Effector memory CD4-positive, alpha-beta T cell (primary cell): ENCODE data around the gene LILRB4.
"Not testable (repeated sequence)": the region's sequence is repeated elsewhere in the genome, so short reads cannot be mapped to it uniquely, and the experiment has no call there.

Experiments
- DNase-seq, 3 donors: peaks; one replicate each; pipeline ENCODE4 v3.0.0-alpha.2; 2020
- H3K27ac ChIP-seq: 2 replicates; pipeline ENCODE4 v1.7.0; 2013; ENCODE audit warnings: mild to moderate bottlenecking, low read length, moderate library complexity; ENCODE audit not compliant: insufficient read depth, poor library complexity, severe bottlenecking
- H3K27me3 ChIP-seq: replicated peaks from 2 replicates; pipeline ENCODE4 v1.7.0; 2013; ENCODE audit warnings: mild to moderate bottlenecking, low read length; ENCODE audit not compliant: insufficient read depth, control insufficient read depth, poor library complexity, severe bottlenecking
- H3K36me3 ChIP-seq: 2 replicates; pipeline ENCODE4 v1.7.0; 2013; ENCODE audit warnings: mild to moderate bottlenecking, low read length, moderate library complexity; ENCODE audit not compliant: control insufficient read depth, insufficient read depth
- H3K4me1 ChIP-seq: 2 replicates; pipeline ENCODE4 v1.7.0; 2013; ENCODE audit warnings: low read length, mild to moderate bottlenecking; ENCODE audit not compliant: control insufficient read depth, insufficient read depth, poor library complexity, severe bottlenecking
- H3K4me3 ChIP-seq: 2 replicates; pipeline ENCODE4 v1.7.0; 2013; ENCODE audit warnings: low read length, low read depth, mild to moderate bottlenecking; ENCODE audit not compliant: insufficient read depth, poor library complexity, severe bottlenecking
- H3K9me3 ChIP-seq: 2 replicates; pipeline ENCODE4 v1.7.0; 2013; ENCODE audit warnings: mild to moderate bottlenecking, low read length, moderate library complexity; ENCODE audit not compliant: control insufficient read depth

Gene LILRB4

GRCh38 chr19:54684527-54684926, 21.7 kb downstream of the LILRB4 start:
- no peaks in the 10 kb centered on the region for H3K9me3 ChIP-seq
- H3K4me3 ChIP-seq, result no peak overlapping the region
- no peak for DNase-seq
- no peak overlapping the region for H3K27ac ChIP-seq
- no peaks in the 10 kb centered on the region for H3K36me3 ChIP-seq
- H3K4me1 ChIP-seq, result no peaks in the 10 kb centered on the region
- peaks cover 5% of the 10 kb centered on the region for H3K27me3 ChIP-seq

- no peak for DNase-seq
- peaks cover 5% of the 10 kb centered on the region for H3K27me3 ChIP-seq
- H3K4me3 ChIP-seq, result no peak overlapping the region
- H3K36me3 ChIP-seq, result no peaks in the 10 kb centered on the region
- no peaks in the 10 kb centered on the region for H3K9me3 ChIP-seq
- H3K4me1 ChIP-seq, result no peaks in the 10 kb centered on the region
- H3K27ac ChIP-seq, result no peak overlapping the region
Measured at GRCh38 chr19:54691582-54692297, 29.0 kb downstream of the LILRB4 start.

GRCh38 chr19:54692298-54692615, 29.5 kb downstream of the LILRB4 start:
- no peak overlapping the region for H3K4me3 ChIP-seq
- H3K27me3 ChIP-seq, result peaks cover 5% of the 10 kb centered on the region
- no peaks in the 10 kb centered on the region for H3K4me1 ChIP-seq
- no peaks in the 10 kb centered on the region for H3K36me3 ChIP-seq
- DNase-seq, result no peak
- H3K9me3 ChIP-seq, result no peaks in the 10 kb centered on the region
- H3K27ac ChIP-seq, result no peak overlapping the region

GRCh38 chr19:54694648-54695047, 31.9 kb downstream of the LILRB4 start:
- DNase-seq, result no peak
- H3K4me3 ChIP-seq, result no peak overlapping the region

GRCh38 chr19:54696117-54696548, 33.3 kb downstream of the LILRB4 start:
- Histone ChIP-seq H3K27me3 (peaks cover 3% of the 10 kb centered on the region), H3K9me3 (no peaks in the 10 kb centered on the region), H3K36me3 (no peaks in the 10 kb centered on the region), H3K4me3 (no peak overlapping the region), H3K27ac (no peak overlapping the region), H3K4me1 (no peaks in the 10 kb centered on the region)
- DNase-seq, result no peak

More at GRCh38 chr19:54694648-54695047, 31.9 kb downstream of the LILRB4 start:
- Histone ChIP-seq H3K27ac (no peak overlapping the region), H3K27me3 (no peaks in the 10 kb centered on the region), H3K9me3 (no peaks in the 10 kb centered on the region), H3K36me3 (no peaks in the 10 kb centered on the region), H3K4me1 (no peaks in the 10 kb centered on the region)

GRCh38 chr19:54696766-54697165, 34.0 kb downstream of the LILRB4 start:
- Histone ChIP-seq H3K27me3 (peaks cover 3% of the 10 kb centered on the region), H3K27ac (no peak overlapping the region), H3K9me3 (no peaks in the 10 kb centered on the region), H3K4me1 (no peaks in the 10 kb centered on the region), H3K36me3 (no peaks in the 10 kb centered on the region), H3K4me3 (no peak overlapping the region)
- DNase-seq, result no peak

- not testable (repeated sequence) for H3K9me3 ChIP-seq, H3K27ac ChIP-seq, H3K4me1 ChIP-seq, H3K4me3 ChIP-seq, H3K36me3 ChIP-seq, H3K27me3 ChIP-seq, DNase-seq
Measured at GRCh38 chr19:54697716-54698115, 34.9 kb downstream of the LILRB4 start.

- Histone ChIP-seq H3K27me3 (peaks cover 3% of the 10 kb centered on the region), H3K4me3 (no peak overlapping the region), H3K9me3 (no peaks in the 10 kb centered on the region), H3K36me3 (no peaks in the 10 kb centered on the region), H3K4me1 (peaks cover 5% of the 10 kb centered on the region), H3K27ac (no peak overlapping the region)
- no peak for DNase-seq
Measured at GRCh38 chr19:54704928-54705327, 42.1 kb downstream of the LILRB4 start.

GRCh38 chr19:54707962-54708361, 45.2 kb downstream of the LILRB4 start:
- Histone ChIP-seq H3K9me3 (no peaks in the 10 kb centered on the region), H3K4me1 (peaks cover 5% of the 10 kb centered on the region), H3K36me3 (no peaks in the 10 kb centered on the region), H3K27ac (no peak overlapping the region), H3K4me3 (no peak overlapping the region), H3K27me3 (no peaks in the 10 kb centered on the region)
- DNase-seq, result no peak

- no peaks in the 10 kb centered on the region for H3K27me3 ChIP-seq
- DNase-seq, result no peak
- H3K4me1 ChIP-seq, result peaks cover 5% of the 10 kb centered on the region
- H3K27ac ChIP-seq, result no peak overlapping the region
- no peaks in the 10 kb centered on the region for H3K36me3 ChIP-seq
- H3K9me3 ChIP-seq, result no peaks in the 10 kb centered on the region
- no peak overlapping the region for H3K4me3 ChIP-seq
Measured at GRCh38 chr19:54708781-54709180, 46.0 kb downstream of the LILRB4 start.
